ENCODE results near the gene FBXW9. TPM values are rescaled to one million over a fixed set of nuclear protein-coding genes. Genes with fewer than 3 reads are reported as not detected.

FBXW9 gene
- total and polyA plus RNA-seq, 2 experiments from 2014 or later = 17.2 to 25.6 TPM

DNA sequence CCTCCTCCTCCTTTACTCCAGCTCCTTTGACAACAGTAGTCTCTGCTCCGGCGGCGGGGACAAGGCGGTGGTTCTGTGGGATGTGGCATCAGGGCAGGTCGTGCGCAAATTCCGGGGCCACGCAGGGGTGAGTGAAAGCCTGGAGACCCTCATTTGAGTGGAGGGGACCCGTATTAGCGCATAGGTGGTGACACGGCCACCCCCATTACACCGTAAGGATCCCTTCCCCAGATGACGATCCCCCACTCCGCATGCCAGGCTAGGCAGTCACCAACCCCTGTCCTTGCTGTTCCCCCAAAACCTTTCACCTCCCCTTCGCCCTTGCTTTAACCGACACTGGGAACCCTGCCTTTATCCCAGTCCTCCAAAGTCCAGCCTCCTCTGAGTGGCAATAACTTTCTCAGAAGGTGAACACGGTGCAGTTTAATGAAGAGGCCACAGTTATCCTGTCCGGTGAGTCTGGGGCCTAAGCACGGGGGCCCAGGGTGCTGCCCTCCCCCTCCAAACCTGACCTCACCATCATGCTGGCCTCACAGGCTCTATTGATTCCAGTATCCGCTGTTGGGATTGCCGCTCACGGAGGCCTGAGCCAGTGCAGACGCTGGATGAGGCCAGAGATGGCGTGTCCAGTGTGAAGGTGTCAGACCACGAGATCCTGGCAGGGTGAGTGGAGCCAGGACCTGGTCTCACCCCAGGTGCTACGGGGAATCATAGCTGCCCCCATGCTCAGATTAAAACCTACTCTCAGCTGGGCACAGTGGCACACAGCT is 26.1 kb downstream of the FBXW9 start:
- H3K9me3 ChIP-seq (ENCODE audit: low read depth) = no peaks in the 10 kb centered on the region
- no peaks in the 10 kb centered on the region for H3K27me3 ChIP-seq
- H3K27ac ChIP-seq = peak overlapping the region; percentile 96
- DNase-seq (ENCODE audit: low read depth in 1 of 2, low spot score in 1 of 2) = no peak
- H3K4me3 ChIP-seq = peak overlapping the region; percentile 82
- H3K36me3 ChIP-seq = peaks cover 4% of the 10 kb centered on the region
- TF ChIP-seq, protein P1, sequence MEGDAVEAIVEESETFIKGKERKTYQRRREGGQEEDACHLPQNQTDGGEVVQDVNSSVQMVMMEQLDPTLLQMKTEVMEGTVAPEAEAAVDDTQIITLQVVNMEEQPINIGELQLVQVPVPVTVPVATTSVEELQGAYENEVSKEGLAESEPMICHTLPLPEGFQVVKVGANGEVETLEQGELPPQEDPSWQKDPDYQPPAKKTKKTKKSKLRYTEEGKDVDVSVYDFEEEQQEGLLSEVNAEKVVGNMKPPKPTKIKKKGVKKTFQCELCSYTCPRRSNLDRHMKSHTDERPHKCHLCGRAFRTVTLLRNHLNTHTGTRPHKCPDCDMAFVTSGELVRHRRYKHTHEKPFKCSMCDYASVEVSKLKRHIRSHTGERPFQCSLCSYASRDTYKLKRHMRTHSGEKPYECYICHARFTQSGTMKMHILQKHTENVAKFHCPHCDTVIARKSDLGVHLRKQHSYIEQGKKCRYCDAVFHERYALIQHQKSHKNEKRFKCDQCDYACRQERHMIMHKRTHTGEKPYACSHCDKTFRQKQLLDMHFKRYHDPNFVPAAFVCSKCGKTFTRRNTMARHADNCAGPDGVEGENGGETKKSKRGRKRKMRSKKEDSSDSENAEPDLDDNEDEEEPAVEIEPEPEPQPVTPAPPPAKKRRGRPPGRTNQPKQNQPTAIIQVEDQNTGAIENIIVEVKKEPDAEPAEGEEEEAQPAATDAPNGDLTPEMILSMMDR (IDR thresholded peaks at IDR 0.05; ENCODE audit: low read depth, low read length) = no peak
- peaks cover 19% of the 10 kb centered on the region for H3K4me1 ChIP-seq (ENCODE audit: low read depth)

DNA sequence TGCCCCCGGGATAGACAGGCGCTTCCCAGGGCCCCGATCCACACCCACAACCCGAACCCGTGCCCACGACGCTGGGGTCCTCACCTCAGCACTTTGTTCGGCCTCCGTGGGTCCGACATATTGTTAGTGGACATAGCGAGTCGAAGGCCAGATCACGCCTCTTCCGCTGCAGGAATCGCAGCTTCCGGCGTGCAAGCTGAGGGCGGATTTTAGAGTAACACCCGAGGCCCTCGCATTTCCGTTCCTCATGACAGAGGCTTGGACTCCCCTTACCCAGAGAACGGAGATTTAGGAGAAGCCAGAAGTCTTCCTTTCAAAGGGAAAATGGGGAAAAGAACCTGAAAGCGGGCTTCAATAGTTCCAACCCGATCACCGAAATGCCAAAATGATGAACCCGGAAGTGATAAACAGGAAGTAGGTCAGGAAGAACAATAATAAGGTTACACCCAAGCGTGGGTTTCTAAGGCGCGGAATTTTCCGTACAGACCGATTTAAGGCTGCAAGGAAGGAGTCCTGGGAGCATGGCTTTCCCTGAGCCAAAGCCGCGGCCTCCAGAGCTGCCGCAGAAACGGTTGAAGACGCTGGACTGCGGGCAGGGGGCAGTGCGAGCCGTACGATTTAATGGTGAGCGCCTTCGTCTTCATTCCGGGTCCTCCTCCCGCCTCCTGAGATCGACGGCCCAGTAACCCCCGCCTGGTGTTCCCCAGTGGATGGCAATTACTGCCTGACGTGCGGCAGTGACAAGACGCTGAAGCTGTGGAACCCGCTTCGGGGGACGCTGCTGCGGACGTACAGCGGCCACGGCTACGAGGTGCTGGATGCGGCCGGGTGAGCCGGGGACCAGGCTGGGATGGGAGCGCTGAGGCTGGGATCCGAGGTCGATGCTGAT is 26.9 kb downstream of the FBXW9 start:
- peak overlapping the region; percentile 96 for H3K27ac ChIP-seq
- peak; percentile 85 to 90 for DNase-seq (ENCODE audit: low read depth in 1 of 2, low spot score in 1 of 2)
- H3K4me1 ChIP-seq (ENCODE audit: low read depth) = peaks cover 19% of the 10 kb centered on the region
- peak overlapping the region; percentile 82 for H3K4me3 ChIP-seq
- no peaks in the 10 kb centered on the region for H3K9me3 ChIP-seq (ENCODE audit: low read depth)
- no peaks in the 10 kb centered on the region for H3K27me3 ChIP-seq
- TF ChIP-seq, protein P1 (IDR thresholded peaks at IDR 0.05; ENCODE audit: low read depth, low read length) = no peak
- H3K36me3 ChIP-seq = peaks cover 2% of the 10 kb centered on the region

DNA sequence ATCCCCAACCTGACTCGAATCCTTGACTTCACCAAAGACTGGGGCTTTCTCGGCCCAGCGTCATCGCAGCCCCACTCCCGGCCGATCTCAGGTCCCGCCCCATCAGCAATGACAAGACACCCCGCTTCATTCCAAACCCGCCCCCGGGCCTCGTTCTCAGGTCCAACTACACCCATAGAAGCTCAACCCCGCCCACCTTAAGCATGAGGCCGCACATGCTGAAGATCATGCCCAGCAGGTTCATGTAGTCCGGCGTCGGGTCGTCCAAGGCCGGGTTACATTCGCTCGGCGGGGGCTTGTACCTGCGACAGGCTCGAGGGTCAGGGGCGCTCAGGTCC is 27.5 kb downstream of the FBXW9 start:
- TF ChIP-seq, protein P1 (IDR thresholded peaks at IDR 0.05; ENCODE audit: low read depth, low read length) = no peak
- Histone ChIP-seq H3K9me3 (ENCODE audit: low read depth) (no peaks in the 10 kb centered on the region), H3K36me3 (peaks cover 1% of the 10 kb centered on the region), H3K4me1 (ENCODE audit: low read depth) (peaks cover 19% of the 10 kb centered on the region), H3K4me3 (peak overlapping the region; percentile 82), H3K27me3 (no peaks in the 10 kb centered on the region), H3K27ac (peak overlapping the region; percentile 96)
- DNase-seq (ENCODE audit: low read depth in 1 of 2, low spot score in 1 of 2) = peak; percentile 55 to 59

DNA sequence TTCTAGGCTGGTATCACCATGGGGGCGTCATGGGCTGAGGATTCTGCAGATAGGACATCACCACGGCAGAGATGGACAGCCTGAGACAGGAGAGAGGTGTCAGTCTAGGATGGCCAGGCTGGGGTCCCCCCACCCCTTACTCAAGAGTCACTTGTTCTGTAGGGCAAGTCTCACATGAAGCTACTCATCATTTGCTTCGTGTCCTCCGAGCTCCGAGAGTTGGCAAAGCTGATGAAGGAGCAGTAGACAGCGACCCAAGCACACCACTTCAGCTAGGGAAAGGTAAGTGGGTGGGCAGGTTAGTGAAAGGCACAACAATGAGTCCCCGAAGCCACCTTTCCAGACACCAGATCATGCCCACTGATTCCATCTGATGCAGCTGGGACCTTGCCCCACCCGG is 28.1 kb downstream of the FBXW9 start:
- TF ChIP-seq, protein P1 (IDR thresholded peaks at IDR 0.05; ENCODE audit: low read depth, low read length) = no peak
- Histone ChIP-seq H3K27ac (peak overlapping the region; percentile 96), H3K9me3 (ENCODE audit: low read depth) (no peaks in the 10 kb centered on the region), H3K4me3 (peak overlapping the region; percentile 82), H3K27me3 (no peaks in the 10 kb centered on the region), H3K36me3 (no peaks in the 10 kb centered on the region), H3K4me1 (ENCODE audit: low read depth) (peaks cover 19% of the 10 kb centered on the region)
- no peak for DNase-seq (ENCODE audit: low read depth in 1 of 2, low spot score in 1 of 2)

DNA sequence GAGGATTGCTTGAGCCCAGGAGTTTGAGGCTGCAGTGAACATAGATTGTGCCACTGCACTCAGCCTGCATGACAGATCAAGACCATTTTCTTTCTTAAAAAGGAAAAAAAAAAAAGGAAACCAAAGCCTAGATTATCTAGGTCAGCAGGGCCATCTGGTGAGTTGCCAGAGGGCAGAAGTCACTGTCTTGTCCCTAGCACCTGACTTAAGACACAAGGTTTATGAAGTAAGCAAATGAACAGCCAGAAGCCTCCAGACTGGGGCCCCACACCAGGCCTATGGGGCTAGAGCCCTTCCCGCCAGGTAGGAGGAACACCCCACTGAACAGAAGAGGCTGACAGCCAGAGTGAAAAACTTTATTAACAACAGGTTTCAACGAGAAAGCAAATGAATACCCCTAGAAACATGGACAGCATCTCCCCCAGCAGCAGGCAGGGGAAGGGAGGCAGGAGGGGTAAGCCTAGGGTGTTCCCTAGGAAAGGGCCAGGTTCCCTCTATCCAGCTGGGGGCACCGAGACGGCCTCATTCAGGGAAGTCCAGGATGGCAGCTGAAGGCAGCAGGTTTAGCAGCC is 28.6 kb downstream of the FBXW9 start:
- H3K27ac ChIP-seq = no peak overlapping the region
- H3K4me1 ChIP-seq (ENCODE audit: low read depth) = peaks cover 19% of the 10 kb centered on the region
- H3K36me3 ChIP-seq = peaks cover 4% of the 10 kb centered on the region

More for the DNA sequence above, 28.6 kb downstream of the FBXW9 start:
- no peaks in the 10 kb centered on the region for H3K27me3 ChIP-seq
- TF ChIP-seq, protein P1 (IDR thresholded peaks at IDR 0.05; ENCODE audit: low read depth, low read length) = no peak
- H3K4me3 ChIP-seq = peak overlapping the region; percentile 82
- no peaks in the 10 kb centered on the region for H3K9me3 ChIP-seq (ENCODE audit: low read depth)
- DNase-seq (ENCODE audit: low read depth in 1 of 2, low spot score in 1 of 2) = no peak

Measured in cardiac muscle cell (in vitro differentiated cells and primary cell).